ENCODE measurements around the gene DCX. TPM values are rescaled to one million over a fixed set of nuclear protein-coding genes. Genes with fewer than 3 reads are reported as not detected.

The DCX gene
- total RNA-seq: 3.7 TPM

- H3K4me3 ChIP-seq (ENCODE audit: low read length in 3 of 3): no peak within 1 kb of the TSS
- H3K9me3 ChIP-seq (ENCODE audit: control insufficient read depth in 3 of 3, low read length in 3 of 3): no peaks in the 10 kb centered on the region
- H3K27me3 ChIP-seq (ENCODE audit: control insufficient read depth in 3 of 3, insufficient read depth in 3 of 3, low read length in 3 of 3): peaks cover 0 to 15% (median 0%) of the 10 kb centered on the region in 3 donors
- no peak within 1 kb of the TSS for H3K9ac ChIP-seq (ENCODE audit: low read depth in 1 of 3, low read length in 3 of 3)
- H3K4me1 ChIP-seq (ENCODE audit: control insufficient read depth in 3 of 3, insufficient read depth in 3 of 3, low read length in 3 of 3): no peaks in the 10 kb centered on the region
- H3K27ac ChIP-seq (ENCODE audit: low read depth, low read length): no peak within 1 kb of the TSS
- no peaks in the 10 kb centered on the region for H3K36me3 ChIP-seq (ENCODE audit: control insufficient read depth in 3 of 3, insufficient read depth in 3 of 3, low read length in 3 of 3)
Measured at GRCh38 chrX:111411983-111412382, at the start of gene DCX. TSS of gene DCX (minus strand) at chrX:111412192. CDS start at chrX:111410398, 1,794 bp downstream.

GRCh38 chrX:111460607-111461006, 48.6 kb upstream of the DCX start:
- Histone ChIP-seq H3K36me3 (ENCODE audit: control insufficient read depth in 3 of 3, insufficient read depth in 3 of 3, low read length in 3 of 3) (no peaks in the 10 kb centered on the region), H3K9ac (ENCODE audit: low read depth in 1 of 3, low read length in 3 of 3) (no peak overlapping the region), H3K4me1 (ENCODE audit: control insufficient read depth in 3 of 3, insufficient read depth in 3 of 3, low read length in 3 of 3) (no peaks in the 10 kb centered on the region), H3K4me3 (ENCODE audit: low read length in 3 of 3) (no peak overlapping the region), H3K27ac (ENCODE audit: low read depth, low read length) (no peak overlapping the region), H3K9me3 (ENCODE audit: control insufficient read depth in 3 of 3, low read length in 3 of 3) (no peaks in the 10 kb centered on the region), H3K27me3 (ENCODE audit: control insufficient read depth in 3 of 3, insufficient read depth in 3 of 3, low read length in 3 of 3) (no peaks in the 10 kb centered on the region)

GRCh38 chrX:111447298-111447697, 35.3 kb upstream of the DCX start:
- no peaks in the 10 kb centered on the region for H3K36me3 ChIP-seq (ENCODE audit: control insufficient read depth in 3 of 3, insufficient read depth in 3 of 3, low read length in 3 of 3)
- no peak overlapping the region for H3K9ac ChIP-seq (ENCODE audit: low read depth in 1 of 3, low read length in 3 of 3)
- H3K4me3 ChIP-seq (ENCODE audit: low read length in 3 of 3): no peak overlapping the region
- H3K4me1 ChIP-seq (ENCODE audit: control insufficient read depth in 3 of 3, insufficient read depth in 3 of 3, low read length in 3 of 3): no peaks in the 10 kb centered on the region
- no peak overlapping the region for H3K27ac ChIP-seq (ENCODE audit: low read depth, low read length)
- no peaks in the 10 kb centered on the region for H3K9me3 ChIP-seq (ENCODE audit: control insufficient read depth in 3 of 3, low read length in 3 of 3)
- no peaks in the 10 kb centered on the region for H3K27me3 ChIP-seq (ENCODE audit: control insufficient read depth in 3 of 3, insufficient read depth in 3 of 3, low read length in 3 of 3)

- Histone ChIP-seq H3K4me1 (ENCODE audit: control insufficient read depth in 3 of 3, insufficient read depth in 3 of 3, low read length in 3 of 3) (no peaks in the 10 kb centered on the region), H3K9me3 (ENCODE audit: control insufficient read depth in 3 of 3, low read length in 3 of 3) (no peaks in the 10 kb centered on the region), H3K36me3 (ENCODE audit: control insufficient read depth in 3 of 3, insufficient read depth in 3 of 3, low read length in 3 of 3) (no peaks in the 10 kb centered on the region), H3K27ac (ENCODE audit: low read depth, low read length) (no peak overlapping the region), H3K4me3 (ENCODE audit: low read length in 3 of 3) (no peak overlapping the region), H3K9ac (ENCODE audit: low read depth in 1 of 3, low read length in 3 of 3) (no peak overlapping the region), H3K27me3 (ENCODE audit: control insufficient read depth in 3 of 3, insufficient read depth in 3 of 3, low read length in 3 of 3) (peaks cover 0 to 4% (median 0%) of the 10 kb centered on the region in 3 donors)
Measured at GRCh38 chrX:111445485-111445884, 33.5 kb upstream of the DCX start.

- Histone ChIP-seq H3K4me1 (ENCODE audit: control insufficient read depth in 3 of 3, insufficient read depth in 3 of 3, low read length in 3 of 3) (no peaks in the 10 kb centered on the region), H3K36me3 (ENCODE audit: control insufficient read depth in 3 of 3, insufficient read depth in 3 of 3, low read length in 3 of 3) (no peaks in the 10 kb centered on the region), H3K27me3 (ENCODE audit: control insufficient read depth in 3 of 3, insufficient read depth in 3 of 3, low read length in 3 of 3) (peaks cover 0 to 4% (median 0%) of the 10 kb centered on the region in 3 donors), H3K9ac (ENCODE audit: low read depth in 1 of 3, low read length in 3 of 3) (no peak overlapping the region), H3K4me3 (ENCODE audit: low read length in 3 of 3) (no peak overlapping the region), H3K27ac (ENCODE audit: low read depth, low read length) (no peak overlapping the region), H3K9me3 (ENCODE audit: control insufficient read depth in 3 of 3, low read length in 3 of 3) (no peaks in the 10 kb centered on the region)
Measured at GRCh38 chrX:111444881-111445280, 32.9 kb upstream of the DCX start.

GRCh38 chrX:111443946-111444345, 32.0 kb upstream of the DCX start:
- H3K27ac ChIP-seq (ENCODE audit: low read depth, low read length): no peak overlapping the region
- H3K27me3 ChIP-seq (ENCODE audit: control insufficient read depth in 3 of 3, insufficient read depth in 3 of 3, low read length in 3 of 3): peaks cover 0 to 4% (median 0%) of the 10 kb centered on the region in 3 donors
- no peaks in the 10 kb centered on the region for H3K4me1 ChIP-seq (ENCODE audit: control insufficient read depth in 3 of 3, insufficient read depth in 3 of 3, low read length in 3 of 3)
- H3K9me3 ChIP-seq (ENCODE audit: control insufficient read depth in 3 of 3, low read length in 3 of 3): no peaks in the 10 kb centered on the region
- H3K9ac ChIP-seq (ENCODE audit: low read depth in 1 of 3, low read length in 3 of 3): no peak overlapping the region
- H3K36me3 ChIP-seq (ENCODE audit: control insufficient read depth in 3 of 3, insufficient read depth in 3 of 3, low read length in 3 of 3): no peaks in the 10 kb centered on the region
- no peak overlapping the region for H3K4me3 ChIP-seq (ENCODE audit: low read length in 3 of 3)

- no peak overlapping the region for H3K4me3 ChIP-seq (ENCODE audit: low read length in 3 of 3)
- no peaks in the 10 kb centered on the region for H3K9me3 ChIP-seq (ENCODE audit: control insufficient read depth in 3 of 3, low read length in 3 of 3)
- H3K27ac ChIP-seq (ENCODE audit: low read depth, low read length): no peak overlapping the region
- H3K27me3 ChIP-seq (ENCODE audit: control insufficient read depth in 3 of 3, insufficient read depth in 3 of 3, low read length in 3 of 3): peaks cover 0 to 4% (median 0%) of the 10 kb centered on the region in 3 donors
- H3K9ac ChIP-seq (ENCODE audit: low read depth in 1 of 3, low read length in 3 of 3): no peak overlapping the region
- H3K36me3 ChIP-seq (ENCODE audit: control insufficient read depth in 3 of 3, insufficient read depth in 3 of 3, low read length in 3 of 3): no peaks in the 10 kb centered on the region
- no peaks in the 10 kb centered on the region for H3K4me1 ChIP-seq (ENCODE audit: control insufficient read depth in 3 of 3, insufficient read depth in 3 of 3, low read length in 3 of 3)
Measured at GRCh38 chrX:111442791-111443190, 30.8 kb upstream of the DCX start.

GRCh38 chrX:111435469-111435868, 23.5 kb upstream of the DCX start:
- H3K9ac ChIP-seq (ENCODE audit: low read depth in 1 of 3, low read length in 3 of 3): no peak overlapping the region
- no peaks in the 10 kb centered on the region for H3K9me3 ChIP-seq (ENCODE audit: control insufficient read depth in 3 of 3, low read length in 3 of 3)
- H3K36me3 ChIP-seq (ENCODE audit: control insufficient read depth in 3 of 3, insufficient read depth in 3 of 3, low read length in 3 of 3): no peaks in the 10 kb centered on the region
- H3K4me1 ChIP-seq (ENCODE audit: control insufficient read depth in 3 of 3, insufficient read depth in 3 of 3, low read length in 3 of 3): no peaks in the 10 kb centered on the region
- H3K27ac ChIP-seq (ENCODE audit: low read depth, low read length): no peak overlapping the region
- H3K4me3 ChIP-seq (ENCODE audit: low read length in 3 of 3): no peak overlapping the region
- H3K27me3 ChIP-seq (ENCODE audit: control insufficient read depth in 3 of 3, insufficient read depth in 3 of 3, low read length in 3 of 3): no peaks in the 10 kb centered on the region

GRCh38 chrX:111431001-111431400, 19.0 kb upstream of the DCX start:
- no peaks in the 10 kb centered on the region for H3K9me3 ChIP-seq (ENCODE audit: control insufficient read depth in 3 of 3, low read length in 3 of 3)
- no peak overlapping the region for H3K27ac ChIP-seq (ENCODE audit: low read depth, low read length)
- no peak overlapping the region for H3K4me3 ChIP-seq (ENCODE audit: low read length in 3 of 3)
- no peaks in the 10 kb centered on the region for H3K4me1 ChIP-seq (ENCODE audit: control insufficient read depth in 3 of 3, insufficient read depth in 3 of 3, low read length in 3 of 3)
- no peak overlapping the region for H3K9ac ChIP-seq (ENCODE audit: low read depth in 1 of 3, low read length in 3 of 3)
- no peaks in the 10 kb centered on the region for H3K27me3 ChIP-seq (ENCODE audit: control insufficient read depth in 3 of 3, insufficient read depth in 3 of 3, low read length in 3 of 3)
- no peaks in the 10 kb centered on the region for H3K36me3 ChIP-seq (ENCODE audit: control insufficient read depth in 3 of 3, insufficient read depth in 3 of 3, low read length in 3 of 3)

- Histone ChIP-seq H3K27me3 (ENCODE audit: control insufficient read depth in 3 of 3, insufficient read depth in 3 of 3, low read length in 3 of 3) (peaks cover 0 to 15% (median 0%) of the 10 kb centered on the region in 3 donors), H3K36me3 (ENCODE audit: control insufficient read depth in 3 of 3, insufficient read depth in 3 of 3, low read length in 3 of 3) (no peaks in the 10 kb centered on the region), H3K4me1 (ENCODE audit: control insufficient read depth in 3 of 3, insufficient read depth in 3 of 3, low read length in 3 of 3) (no peaks in the 10 kb centered on the region), H3K9ac (ENCODE audit: low read depth in 1 of 3, low read length in 3 of 3) (no peak overlapping the region), H3K9me3 (ENCODE audit: control insufficient read depth in 3 of 3, low read length in 3 of 3) (no peaks in the 10 kb centered on the region), H3K27ac (ENCODE audit: low read depth, low read length) (no peak overlapping the region), H3K4me3 (ENCODE audit: low read length in 3 of 3) (no peak overlapping the region)
Measured at GRCh38 chrX:111411557-111411956, 435 bp downstream of the DCX start.

Measured in skeletal muscle tissue (tissue), 4 donors.